ENCODE data around the gene PSMB9. TPM values are rescaled to one million over a fixed set of nuclear protein-coding genes. Genes with fewer than 3 reads are reported as not detected.

The PSMB9 gene
- total RNA-seq, 4 donors from 2014 or later = 22.2 to 84.2 (median 23.8) TPM

DNA sequence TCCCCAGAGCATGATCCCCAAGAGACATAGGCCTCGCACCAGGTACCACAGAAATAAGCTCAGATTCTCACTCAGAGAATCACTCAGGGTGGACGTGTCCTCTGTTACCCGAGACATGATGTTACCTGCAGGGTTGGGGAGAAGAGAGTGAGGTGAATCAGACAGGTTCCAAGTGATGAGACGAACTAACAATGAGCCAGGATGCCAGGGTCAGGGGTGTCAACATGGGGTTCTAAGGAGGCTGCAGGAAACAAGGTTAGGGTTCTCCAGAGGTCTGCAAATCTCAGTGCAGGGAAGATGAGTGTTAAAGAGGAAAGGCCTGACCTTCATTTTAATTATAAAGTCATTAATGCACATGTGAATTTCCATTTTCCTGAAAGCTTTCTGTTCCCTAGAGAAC lies 3.0 kb upstream of the PSMB9 start:
- no peak for DNase-seq (ENCODE audit: low spot score)
- ATAC-seq (ENCODE audit: low FRiP score) = no peak
- TF ChIP-seq CTCF (IDR thresholded peaks at IDR 0.05) = no peak

DNA sequence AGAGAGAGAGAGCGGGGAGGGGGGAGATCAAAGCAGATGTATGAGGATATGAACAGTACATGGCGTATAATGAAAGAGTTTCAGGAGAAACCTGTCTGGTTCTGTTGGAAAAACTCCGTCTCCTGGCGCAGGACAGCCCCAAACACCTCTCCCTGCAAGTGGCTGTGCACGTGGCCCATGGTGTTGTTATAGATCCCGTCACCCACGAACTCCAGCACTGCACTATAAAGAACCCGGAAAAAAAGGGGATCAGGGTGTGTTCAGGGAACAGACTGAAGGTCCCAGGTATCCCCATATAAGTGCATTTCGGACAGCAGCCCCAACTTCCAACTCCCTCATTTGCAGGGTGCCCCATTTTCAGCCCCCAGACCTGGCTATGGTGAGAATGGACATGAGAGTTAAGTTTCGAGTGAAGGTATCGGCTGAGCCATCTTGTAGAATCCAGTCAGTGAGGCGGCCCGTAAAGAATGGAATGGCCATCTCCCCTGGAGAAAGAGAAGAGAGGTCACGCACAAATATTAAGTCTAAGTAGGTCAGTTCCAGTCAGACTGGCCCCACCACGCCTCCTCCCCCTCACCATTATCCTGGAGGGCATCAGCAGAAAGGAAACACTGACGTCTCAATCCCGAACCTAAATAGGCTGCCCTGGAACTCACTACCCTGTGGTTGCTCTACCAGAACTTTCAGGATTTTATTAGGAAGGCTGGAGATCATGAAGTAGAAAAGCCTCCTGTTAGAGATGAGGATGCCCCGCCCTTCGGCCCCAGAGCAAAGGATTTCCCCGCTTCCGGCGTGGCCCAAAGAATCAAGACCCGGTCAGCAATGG lies 1.8 kb upstream of the PSMB9 start:
- ATAC-seq (ENCODE audit: low FRiP score) (no peak), DNase-seq (ENCODE audit: low spot score) (no peak)

GRCh38 chr6:32852844-32853540 lies 1.0 kb upstream of the PSMB9 start:
- ATAC-seq (ENCODE audit: low FRiP score) (peak; percentile 37), DNase-seq (ENCODE audit: low spot score) (no peak)
- no peak for TF ChIP-seq CTCF (IDR thresholded peaks at IDR 0.05)

More for the DNA sequence above, 1.8 kb upstream of the PSMB9 start:
- no peak for TF ChIP-seq CTCF (IDR thresholded peaks at IDR 0.05)

GRCh38 chr6:32854376-32855178 lies 585 bp downstream of the PSMB9 start:
- DNase-seq (ENCODE audit: low spot score) (no peak), ATAC-seq (ENCODE audit: low FRiP score) (peak; percentile 49)

DNA sequence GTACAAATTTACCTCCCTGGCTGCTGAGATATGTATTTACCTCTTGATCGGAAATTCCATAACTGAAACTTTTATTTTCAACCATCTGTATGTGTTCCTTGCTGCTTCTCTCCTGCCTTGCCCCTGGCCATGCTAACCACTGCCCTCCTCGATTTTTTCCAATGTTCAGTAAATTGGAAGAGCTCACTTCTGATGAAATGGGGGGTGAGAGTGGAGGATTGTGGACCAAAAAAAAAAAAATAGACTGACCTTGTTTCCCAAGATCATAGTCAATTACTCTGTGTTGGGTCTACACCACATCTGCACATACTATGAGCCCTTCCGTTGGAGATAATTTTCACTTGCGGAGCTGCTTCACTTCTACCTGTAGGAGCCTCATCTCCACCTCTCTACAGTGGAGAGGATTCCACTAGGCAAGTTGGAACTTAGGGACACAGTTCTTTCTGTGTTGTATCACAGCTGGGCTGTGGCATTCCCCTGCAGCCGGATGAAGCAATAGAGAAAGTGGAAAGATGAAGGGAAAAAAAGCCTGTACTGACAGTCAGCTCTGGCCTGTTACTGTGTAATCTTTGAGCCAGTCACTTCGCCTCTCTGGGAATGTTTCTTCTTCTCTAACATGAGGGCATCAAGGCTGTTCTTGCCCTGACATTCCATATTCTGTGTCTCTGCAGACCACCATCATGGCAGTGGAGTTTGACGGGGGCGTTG lies 1.6 kb downstream of the PSMB9 start:
- DNase-seq (ENCODE audit: low spot score) (no peak), ATAC-seq (ENCODE audit: low FRiP score) (no peak)
- TF ChIP-seq CTCF (IDR thresholded peaks at IDR 0.05) = no peak

More at GRCh38 chr6:32854376-32855178, 585 bp downstream of the PSMB9 start:
- no peak for TF ChIP-seq CTCF (IDR thresholded peaks at IDR 0.05)

GRCh38 chr6:32857156-32857891 lies 3.3 kb downstream of the PSMB9 start:
- ATAC-seq (ENCODE audit: low FRiP score) = no peak
- no peak for DNase-seq (ENCODE audit: low spot score)
- no peak for TF ChIP-seq CTCF (IDR thresholded peaks at IDR 0.05)

Measured in omental fat pad (tissue), 4 donors.